Muscle of leg (tissue), 9 donors: Measurements from ENCODE around the gene TXK. TPM values are rescaled to one million over a fixed set of nuclear protein-coding genes. Genes with fewer than 3 reads are reported as not detected.

Source experiments
- polyA plus RNA-seq, 8 donors: library from polyadenylated mRNA; unstranded; fragments of 120-200 nt; gene quantifications; one replicate each; pipeline versions ENCODE4 v1.2.1 to v1.2.3, GENCODE V29; 2013; ENCODE audit warnings: inconsistent platforms in 1 of 8, low replicate concordance in 1 of 8; ENCODE audit not compliant: insufficient read length in 8 of 8, insufficient read depth in 1 of 8
- total RNA-seq: library from RNA; stranded (reverse); fragments of 120-200 nt; gene quantifications from one replicate; pipeline ENCODE4 v1.2.4, GENCODE V29; 2013

The TXK gene
- total and polyA plus RNA-seq, 9 donors: 0.11 to 0.72 (median 0.23) TPM

Other genes with a start within 250 kb of the TXK start
- 7.6 TPM for gene NFXL1, start 219.7 kb downstream of the TXK start, total RNA-seq
- 10 to 100 TPM in 1 of 8 donors, 1 to 10 TPM in 7; 7.3 to 11.5 (median 8.1) TPM for gene NFXL1, start 219.7 kb downstream of the TXK start, polyA plus RNA-seq
- 0.35 TPM for gene CNGA1, start 117.6 kb downstream of the TXK start, total RNA-seq
- gene CNGA1, start 117.6 kb downstream of the TXK start, polyA plus RNA-seq: under 1 TPM; 0.13 to 0.70 (median 0.29) TPM
- gene NIPAL1, start 117.5 kb downstream of the TXK start, total RNA-seq: 2.2 TPM
- gene NIPAL1, start 117.5 kb downstream of the TXK start, polyA plus RNA-seq: 1 to 10 TPM; 1.5 to 3.1 (median 2.5) TPM
- 0.40 TPM for gene TEC, start 135.6 kb upstream of the TXK start, total RNA-seq
- 1 to 10 TPM in 2 of 8 donors, under 1 TPM in 6; 0.23 to 1.3 (median 0.57) TPM for gene TEC, start 135.6 kb upstream of the TXK start, polyA plus RNA-seq
- gene SLAIN2, start 207.3 kb upstream of the TXK start, total RNA-seq: 24.1 TPM
- gene SLAIN2, start 207.3 kb upstream of the TXK start, polyA plus RNA-seq: 10 to 100 TPM; 35.7 to 58.6 (median 50.4) TPM